GM19467 (cell line): ENCODE results near the gene PANX2.
A peak's percentile ranks its signal among the peaks of the same experiment; 100 is the strongest.

Experiments used
- ATAC-seq: cut with Tn5 transposase; IDR thresholded peaks from one replicate; pipeline ENCODE4 v1.9.1; 2021; ENCODE audit warnings: mild to moderate bottlenecking, moderate library complexity; ENCODE audit not compliant: unreplicated experiment

PANX2 gene

DNA sequence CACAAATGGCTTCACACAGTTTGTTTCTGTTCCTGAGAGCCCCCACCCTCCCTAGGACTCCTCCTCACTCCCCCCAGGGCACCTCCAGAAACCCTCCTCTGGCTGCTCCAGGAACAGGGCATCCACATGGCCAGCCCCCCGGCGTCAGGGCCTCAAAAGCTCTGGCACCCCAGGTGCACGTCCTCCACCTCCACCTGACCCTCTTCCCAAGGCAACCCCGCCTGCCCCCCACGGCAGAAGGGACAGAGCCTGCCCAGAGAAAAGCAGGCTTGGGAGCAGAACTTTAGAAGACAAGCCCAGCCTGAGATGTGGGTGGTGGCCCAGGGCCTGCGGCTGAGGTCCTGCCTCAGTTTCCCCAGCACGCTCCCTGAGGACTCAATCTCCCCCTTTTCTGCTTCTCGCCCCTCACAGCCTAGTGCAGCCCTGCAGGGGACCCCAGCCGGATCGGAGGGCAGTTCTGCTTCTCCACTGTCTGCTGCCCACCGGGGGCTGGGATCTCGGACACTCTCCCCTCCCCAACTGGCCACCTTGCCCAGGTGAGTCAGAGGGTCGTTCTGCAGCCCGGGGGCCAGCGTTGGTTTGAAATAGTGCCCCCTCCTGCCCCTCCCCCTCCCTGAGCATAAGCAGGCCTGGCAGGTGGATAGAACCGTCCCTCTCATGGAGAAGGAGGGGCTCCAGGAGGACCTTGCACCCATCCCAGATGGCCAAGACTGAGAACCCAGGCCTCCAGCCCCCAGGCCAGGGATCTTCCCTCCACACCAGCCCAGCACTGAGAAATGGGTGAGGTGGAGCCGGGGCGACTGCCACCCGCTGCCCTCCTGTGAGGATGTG lies 12.8 kb downstream of the PANX2 start:
- ATAC-seq: no peak

DNA sequence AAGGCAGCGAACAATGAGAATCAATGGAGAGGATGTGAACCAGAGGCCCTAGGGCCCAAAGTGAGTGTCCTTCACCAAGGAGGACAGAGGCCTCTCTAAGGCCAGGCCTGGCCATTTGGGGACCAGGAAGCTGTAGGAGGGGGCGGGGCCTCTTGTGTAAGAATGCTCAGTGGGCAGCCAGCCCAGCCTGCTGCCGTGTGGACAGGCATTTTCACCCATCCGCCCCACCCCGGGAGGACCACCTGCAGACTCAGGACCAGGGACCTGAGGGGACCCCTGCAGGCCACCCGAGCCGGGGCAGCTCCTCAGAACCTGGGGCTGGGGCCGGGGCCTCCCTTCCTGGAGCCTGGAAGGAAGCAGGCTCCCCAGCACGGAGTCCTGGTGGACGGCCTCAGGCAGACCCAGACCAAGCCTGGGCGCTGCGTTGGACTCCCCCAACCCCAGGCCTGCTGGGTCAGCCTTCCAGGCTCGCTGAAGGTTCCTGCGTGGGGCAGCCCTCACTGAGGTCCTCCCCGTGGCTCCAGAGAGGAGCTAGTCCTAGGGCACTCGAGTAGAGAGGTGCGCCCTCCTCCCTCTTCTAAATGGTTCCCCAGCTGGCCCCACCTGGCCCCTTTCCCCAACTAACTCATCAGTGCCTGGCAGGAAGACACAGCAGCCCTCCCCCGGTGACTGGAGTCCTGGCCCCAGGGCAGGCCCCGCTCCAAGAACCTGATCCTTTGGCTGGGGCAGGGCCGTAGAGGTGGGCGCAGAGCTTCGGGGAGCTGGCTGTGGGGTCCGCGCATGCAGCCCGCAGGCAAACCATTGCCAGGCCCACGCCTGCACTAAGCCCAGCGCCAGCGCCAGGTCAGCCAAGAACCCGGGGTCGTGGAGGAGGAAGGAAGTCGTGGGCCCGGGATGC lies 13.7 kb downstream of the PANX2 start:
- no peak for ATAC-seq

DNA sequence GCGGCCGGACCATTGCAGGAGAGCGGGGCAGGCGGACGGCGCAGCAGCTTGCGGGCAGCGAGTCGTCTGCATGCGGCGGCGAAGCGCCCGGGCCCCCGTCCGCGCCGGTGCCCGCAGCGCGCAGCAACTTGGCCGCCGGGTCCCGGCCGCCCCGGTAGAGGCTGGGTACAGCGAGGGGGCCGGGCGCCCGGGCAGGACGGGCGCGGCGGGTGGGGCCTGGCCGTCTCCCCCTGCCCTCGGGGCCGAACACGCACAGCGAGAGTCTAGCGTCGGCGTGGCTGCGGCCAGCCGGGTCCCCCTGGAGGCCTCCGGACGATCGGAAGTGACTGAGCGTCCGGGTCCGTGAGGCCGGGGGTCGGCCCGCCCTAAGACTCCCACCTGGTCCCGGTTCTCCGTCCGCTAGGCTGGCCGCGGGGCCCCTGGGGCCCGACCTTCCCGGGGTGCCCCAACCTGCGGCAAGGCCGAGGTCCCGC lies 14.4 kb downstream of the PANX2 start:
- no peak for ATAC-seq

DNA sequence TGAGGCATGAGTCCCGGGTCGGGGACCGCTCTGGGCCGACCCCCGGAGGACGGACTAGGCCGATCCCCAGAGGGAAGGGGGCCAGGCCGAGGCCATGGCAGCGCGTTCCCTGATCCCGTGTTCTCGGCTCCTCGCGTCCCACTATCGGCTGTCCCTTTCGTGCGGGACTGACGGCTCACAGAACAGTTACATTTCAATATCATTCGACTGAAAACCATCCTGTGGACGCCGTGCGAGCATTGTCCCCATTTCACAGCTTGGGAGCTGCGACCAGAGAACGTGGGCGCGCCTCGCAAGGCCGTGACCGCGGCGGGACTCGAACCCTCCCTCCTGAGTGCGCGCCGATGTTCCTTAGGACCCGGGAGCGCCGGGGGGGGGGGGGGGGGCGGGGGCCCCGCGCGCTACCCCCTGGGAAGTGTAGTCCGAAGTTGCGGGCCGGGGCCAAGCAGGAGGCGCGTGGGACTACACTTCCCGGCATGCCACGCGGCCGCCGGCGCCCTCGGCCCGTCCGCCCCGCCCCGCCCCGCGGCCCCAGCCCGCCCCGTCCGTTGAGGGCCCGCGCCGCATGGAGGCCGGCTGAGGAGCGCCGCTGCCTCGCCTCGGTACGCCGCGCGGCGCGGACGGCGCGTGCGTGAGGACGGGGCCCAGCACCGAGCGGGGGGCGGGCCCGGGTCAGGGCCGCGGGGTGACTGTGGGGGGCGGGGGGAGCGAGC lies 15.0 kb downstream of the PANX2 start, which contains the start of gene TRABD:
TRABD (plus strand) TSS at position 539 of the 713 bp plus-strand sequence. CDS start 7,148 bp downstream, outside the sequence.
- no peak for ATAC-seq

DNA sequence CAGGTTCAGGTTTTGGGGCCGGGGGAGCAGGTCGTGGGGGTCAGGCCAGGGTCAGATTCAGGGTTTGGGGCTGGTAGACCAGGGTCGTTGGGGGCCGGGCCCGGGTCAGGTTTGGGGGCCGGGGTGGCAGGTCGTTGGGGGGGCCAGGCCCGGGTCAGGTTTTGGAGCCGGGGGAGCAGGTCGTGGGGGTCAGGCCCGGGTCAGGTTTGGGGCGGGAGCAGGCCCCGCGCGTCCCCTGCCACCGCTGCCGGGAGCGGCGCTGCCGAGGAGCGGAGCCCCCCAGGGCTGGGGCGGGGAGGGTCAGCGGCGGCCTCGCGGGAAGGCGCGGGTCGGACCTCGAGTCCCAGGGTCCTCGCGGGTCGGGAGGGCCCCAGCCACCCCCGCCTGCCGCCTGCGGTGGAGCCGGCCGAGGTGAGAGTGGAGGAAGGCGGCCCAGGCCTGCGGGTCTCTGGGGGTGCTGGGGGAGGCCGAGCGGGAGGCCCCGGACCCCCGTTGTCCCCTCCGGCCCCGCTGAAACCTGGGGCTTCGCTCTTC lies 15.7 kb downstream of the PANX2 start:
- no peak for ATAC-seq

DNA sequence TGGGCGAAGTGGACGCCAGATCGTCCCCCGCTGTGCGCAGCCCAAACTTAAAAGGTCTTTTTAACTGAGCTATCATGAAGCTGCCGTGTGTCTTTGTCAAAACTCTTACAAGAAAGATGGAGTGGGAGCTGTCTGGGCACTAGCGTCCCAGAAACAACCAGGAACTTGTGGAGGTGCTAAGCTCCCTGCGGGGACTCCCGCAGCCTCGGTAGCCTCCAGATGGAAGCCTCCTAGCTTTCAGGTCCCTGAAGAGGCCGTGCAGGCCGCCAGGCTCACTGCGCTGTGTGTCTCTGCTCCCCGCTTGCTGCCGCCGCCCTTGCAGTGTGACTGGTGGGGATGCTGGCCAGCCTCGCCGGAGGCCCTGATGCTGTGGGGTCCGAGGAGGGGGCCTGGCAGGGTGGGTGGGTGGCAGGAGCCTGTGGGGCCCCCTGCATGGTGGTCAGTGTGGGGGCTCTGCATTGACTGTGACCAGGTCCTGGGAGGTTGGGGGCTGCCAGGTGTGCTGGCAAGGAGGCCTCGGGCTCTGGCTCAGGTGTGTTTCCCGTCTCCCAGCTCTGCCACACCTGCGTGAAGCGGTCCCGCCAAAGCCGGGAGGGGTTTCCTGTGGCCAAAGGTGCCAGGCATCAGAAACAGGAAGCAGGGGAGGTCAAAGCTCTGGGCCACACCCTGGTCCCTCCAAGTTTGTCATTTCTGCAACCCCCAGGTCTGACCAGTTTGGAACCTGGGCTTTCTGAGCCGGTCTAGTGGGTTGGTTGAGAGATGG lies 16.4 kb downstream of the PANX2 start:
- ATAC-seq: no peak

DNA sequence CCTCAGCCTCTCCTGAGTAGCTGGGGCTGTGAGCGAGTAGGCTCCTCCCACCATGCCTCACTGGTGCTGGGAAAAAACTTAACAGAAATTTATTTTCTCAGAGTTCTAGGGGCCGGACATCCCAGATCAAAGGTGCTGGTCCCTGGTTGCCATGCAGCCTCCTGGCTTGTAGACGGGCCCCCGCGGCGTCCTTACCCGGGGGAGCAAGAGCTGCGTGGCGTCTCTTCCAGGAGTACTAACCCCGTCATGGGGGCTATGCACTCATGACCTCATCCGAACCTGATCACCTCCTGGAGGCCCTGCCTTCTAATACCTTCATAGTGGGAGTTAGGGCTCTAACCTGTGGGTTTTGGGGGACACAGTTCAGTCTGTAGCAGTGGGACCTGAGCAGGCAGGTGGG lies 17.8 kb downstream of the PANX2 start:
- no peak for ATAC-seq

DNA sequence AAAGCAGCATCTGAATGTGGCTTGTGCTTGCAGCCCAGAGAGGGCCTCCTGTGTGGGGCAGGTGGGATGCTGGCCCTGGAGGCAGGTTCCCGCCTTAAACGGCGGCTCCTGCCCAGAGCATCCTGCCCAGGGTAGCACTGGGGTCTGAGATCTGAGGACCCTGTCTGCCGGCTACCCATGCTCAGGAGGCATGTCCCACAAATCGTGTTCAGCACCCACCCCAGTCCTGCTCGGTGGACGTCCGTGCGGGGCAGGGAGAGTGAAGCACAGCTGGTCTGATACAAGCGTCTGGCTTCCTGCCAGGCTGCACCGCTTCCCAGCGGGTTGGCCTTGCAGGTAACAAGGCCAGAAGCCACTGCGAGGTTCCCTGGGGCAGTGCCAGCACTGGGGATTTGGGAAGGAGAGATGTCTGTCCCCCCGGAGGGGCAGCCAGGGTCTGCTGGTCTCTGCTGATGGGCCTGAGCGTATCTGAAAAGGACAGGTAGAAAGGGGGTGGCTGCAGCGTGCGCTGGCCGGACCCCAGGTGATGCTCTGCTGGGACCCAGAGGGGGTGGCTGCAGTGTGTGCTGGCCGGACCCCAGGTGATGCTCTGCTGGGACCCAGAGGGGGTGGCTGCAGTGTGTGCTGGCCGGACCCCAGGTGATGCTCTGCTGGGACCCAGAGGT lies 18.8 kb downstream of the PANX2 start:
- no peak for ATAC-seq

DNA sequence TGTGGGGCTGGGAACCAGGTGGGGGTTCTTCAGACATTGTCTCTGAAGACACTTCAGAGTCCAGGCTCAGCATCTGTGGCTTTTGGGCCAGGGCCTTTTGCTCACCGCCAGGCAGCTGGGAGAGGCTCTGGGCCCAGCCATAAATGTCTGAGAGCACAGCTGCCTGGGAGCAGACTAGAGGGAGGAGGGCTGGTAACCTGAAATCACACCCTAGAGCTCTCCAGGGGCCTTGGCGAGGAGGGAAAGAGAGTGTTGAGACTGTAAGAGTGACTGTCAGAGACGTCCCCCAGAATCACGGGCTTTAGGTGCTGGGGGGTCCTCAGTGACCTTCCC lies 19.3 kb downstream of the PANX2 start:
- no peak for ATAC-seq

DNA sequence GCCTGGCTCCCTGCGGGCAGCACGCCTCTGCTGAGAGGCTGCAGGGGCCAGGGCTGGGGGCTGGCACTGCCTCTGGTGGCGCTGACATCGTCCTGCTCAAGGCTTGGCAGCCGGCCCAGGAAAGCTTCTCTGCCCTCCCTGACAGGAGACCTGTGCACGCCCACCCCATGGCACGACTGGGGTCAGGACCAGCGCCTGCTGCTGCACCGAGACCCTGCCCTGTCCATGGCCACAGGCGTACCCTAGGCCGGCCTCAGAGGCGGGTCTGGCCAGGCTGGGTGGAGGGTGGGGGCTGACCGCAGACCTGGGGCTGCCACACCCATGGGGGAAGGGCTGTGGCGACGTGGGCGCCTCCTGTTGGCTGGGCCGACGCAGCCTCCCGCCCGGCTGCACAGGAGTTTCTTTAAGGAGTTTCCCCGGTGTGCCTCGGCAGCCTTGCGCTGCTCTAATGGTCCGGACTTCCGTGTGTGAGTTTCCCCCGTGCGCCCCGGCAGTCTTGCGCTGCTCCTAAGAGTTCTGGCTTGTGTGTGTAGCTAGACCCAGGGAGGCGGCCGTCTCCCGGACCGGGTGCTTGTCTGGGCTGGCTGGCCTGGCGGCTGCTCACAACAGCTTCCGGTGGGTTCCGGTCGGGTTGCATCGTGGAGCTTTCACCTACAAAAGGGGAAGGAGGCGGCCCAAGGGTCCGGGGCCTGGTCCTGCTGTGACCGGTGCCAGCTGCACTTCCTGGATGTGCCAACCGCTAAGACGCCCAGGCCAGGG lies 19.8 kb downstream of the PANX2 start:
- ATAC-seq: peak; percentile 41

DNA sequence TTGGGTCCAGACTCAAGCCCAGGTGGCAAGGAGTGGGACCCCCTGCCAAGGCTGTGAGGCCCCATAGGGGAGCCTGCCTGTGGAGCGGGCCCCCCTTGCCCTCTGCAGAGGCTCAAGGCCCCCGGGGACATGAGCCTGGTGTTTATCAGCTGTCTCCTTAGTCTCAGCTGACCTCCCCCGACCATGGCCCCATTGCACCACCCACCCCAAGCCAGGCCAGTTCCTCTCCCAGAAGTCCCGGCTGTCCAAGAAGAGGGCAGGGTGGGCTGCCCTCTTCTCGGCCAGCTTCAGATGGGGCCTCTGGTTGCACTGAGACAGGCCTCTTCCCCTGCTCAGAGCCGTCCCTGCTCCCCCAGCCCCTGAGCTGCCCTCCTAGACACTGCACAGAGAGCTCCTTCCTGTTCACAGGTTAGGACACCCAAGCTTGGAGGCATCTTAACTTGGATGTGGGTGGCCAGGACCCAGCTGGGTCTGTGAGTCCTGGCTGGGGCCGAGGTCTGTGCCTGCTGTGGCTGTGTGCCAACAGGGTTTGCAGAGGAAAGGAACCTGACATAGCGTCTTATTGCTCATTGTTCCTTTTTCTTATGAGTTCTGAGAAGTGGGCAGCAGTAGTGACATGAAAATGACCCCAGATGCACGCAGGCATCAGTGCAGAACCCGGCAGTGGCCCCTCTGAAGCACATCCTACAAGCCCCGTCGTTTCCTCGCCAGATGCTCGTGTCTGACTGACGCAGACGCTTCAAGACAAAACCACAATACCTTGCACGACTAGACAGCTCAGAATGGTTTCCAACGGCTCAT lies 20.6 kb downstream of the PANX2 start:
- peak; percentile 16 for ATAC-seq

DNA sequence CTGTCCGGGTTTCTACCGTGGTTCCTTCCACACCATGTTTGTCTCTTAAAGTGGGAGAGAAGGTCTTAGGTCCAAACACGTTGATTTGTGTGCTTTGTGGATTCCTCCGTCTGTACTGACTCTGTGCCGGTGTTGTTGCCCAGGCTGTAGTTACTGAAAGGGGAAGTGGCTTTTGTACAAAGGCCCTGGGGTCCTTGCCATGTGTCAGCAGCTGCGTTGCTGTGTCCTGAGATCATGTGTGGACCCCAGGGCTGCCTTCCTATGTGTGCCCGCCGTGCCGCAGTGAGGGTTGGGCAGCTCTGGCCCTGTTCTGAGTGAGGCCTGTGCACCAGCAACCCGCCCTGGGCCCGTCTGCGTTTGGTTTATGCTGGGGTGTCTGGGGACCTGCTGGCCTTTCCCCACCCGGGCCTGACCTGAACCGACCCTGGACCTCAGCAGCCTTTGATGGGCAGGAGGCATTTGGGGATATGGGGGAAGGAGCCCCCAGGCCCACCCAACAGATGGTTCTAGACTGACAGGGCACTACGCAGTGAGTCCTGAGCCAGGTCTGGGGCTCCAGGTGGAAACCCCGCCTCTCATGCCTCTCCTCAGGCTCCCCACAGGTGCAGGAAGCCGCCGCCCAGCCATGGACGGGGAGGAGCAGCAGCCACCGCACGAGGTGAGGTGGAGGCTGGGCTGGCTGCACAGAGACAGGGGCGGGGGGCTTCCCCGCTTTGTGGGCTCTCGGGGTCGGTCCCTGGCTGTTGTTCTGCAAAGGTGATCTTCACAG lies 22.1 kb downstream of the PANX2 start:
- no peak for ATAC-seq

DNA sequence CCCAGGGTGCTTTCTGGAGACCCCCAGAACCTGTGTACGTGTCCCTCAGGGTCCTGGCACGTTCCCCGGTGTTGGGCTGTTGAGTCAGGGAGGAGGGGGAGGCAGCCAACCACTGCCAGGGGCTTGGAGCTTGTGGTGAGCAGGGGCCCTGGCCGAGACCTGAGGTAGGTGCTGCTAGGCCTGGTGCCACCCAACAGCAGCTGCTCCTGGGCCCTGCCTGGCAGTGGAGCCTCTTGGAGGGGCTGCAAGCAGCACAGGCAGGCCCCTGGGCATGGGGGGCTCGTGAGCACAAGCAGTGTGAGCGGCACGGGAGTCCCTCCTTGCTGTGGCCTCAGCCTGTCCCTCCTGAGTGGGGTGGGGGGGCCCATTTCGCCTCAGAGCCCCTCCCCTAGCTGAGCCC lies 23.1 kb downstream of the PANX2 start:
- ATAC-seq: no peak

DNA sequence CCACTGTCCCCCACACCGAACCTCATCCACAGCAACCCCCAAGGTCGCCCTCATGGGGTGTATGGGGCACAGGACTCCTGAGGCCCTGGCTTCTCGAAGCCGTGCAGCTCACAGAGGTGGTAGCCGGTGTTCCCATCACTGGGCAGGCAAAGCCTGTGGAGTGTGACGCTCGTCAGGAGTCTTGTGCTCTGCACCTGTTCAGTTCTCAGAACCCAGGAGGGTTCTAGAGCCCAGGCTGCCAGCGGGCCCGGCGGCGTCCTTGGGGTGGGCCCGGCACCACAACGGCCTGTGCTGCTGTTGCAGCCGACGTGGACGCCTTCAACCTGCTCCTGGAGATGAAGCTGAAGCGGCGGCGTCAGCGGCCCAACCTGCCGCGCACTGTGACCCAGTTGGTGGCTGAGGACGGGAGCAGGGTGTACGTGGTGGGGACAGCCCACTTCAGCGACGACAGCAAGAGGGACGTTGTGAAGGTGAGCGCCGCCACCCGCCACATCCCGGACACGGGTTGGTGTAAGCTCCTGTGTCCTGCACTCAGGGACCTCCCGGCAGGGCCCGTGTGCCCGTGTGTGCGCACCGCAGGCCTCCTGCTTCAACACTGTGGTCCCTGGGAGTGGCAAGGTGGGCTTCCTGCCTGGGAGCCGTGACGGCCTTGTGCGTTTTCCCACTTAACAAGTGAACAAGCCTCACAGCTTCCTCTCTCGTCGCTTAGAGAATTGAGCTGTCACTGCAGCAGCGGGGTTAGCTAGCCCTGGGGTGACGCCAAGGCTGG lies 23.7 kb downstream of the PANX2 start:
- no peak for ATAC-seq

DNA sequence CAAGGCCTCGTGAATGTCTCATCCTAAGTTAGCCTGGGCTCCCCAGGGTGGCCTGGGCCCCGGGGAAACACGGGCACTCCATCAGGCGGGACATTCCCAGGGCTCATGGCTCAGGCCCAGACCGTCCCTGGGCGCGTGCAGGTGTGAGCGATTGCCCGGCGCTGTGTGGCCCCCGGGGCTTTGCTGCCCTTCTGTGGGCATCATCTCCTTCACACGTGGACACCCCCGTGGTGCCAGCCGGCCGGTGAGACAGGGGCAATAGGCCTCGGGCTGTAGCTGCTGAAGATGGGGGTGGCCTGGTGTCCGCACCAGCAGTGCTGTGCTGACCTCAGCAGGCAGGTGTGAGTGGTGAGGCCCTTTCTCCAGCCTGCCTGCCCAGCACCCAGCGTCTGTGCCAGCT lies 25.7 kb downstream of the PANX2 start:
- no peak for ATAC-seq

DNA sequence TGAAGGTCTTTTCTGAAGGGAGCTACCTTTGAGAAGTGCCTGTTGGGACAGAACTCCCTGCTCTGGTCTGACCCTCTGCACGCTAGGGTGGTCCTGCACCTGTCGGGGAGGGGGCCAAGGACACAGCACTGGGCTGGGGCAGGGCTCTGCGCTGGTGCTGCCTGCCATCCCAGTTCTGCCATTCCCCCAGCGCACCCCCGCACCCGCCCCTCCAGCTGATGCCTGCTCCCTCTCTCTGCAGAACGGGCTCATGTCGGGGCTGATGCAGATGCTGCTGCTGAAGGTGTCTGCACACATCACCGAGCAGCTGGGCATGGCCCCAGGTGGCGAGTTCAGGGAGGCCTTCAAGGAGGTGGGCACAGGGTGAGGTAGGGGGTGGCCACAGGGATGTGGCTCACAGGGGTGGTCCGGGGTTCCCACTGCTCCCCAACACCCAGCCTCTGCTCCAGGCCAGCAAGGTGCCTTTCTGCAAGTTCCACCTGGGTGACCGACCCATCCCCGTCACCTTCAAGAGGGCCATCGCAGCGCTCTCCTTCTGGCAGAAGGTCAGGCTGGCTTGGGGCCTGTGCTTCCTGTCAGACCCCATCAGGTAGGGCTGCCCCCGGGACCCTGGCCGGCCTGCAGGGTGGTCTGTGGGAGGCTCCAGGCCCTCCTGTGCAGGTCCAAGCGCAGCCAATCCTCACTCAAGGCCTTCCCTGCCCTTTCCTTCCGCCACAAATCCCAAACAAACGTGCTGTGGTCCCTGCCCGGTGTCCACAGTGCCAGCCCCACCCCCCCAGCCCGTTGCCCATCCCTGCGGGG lies 26.7 kb downstream of the PANX2 start:
- no peak for ATAC-seq
